GM12878 (cell line): ENCODE results near the gene SYPL2. TPM values are rescaled to one million over a fixed set of nuclear protein-coding genes. Genes with fewer than 3 reads are reported as not detected.

Source experiments
- CBX3 ChIP-seq: fragments of 200-600 bp; sonication (generic); IDR thresholded peaks from 2 replicates; pipeline ENCODE4 v1.6.1; 2016; ENCODE audit warnings: low read depth, borderline replicate concordance
- FOXK2 ChIP-seq: fragments of 450-650 bp; IDR thresholded peaks from 2 replicates; pipeline ENCODE4 v1.6.1; 2017; ENCODE audit warnings: mild to moderate bottlenecking, moderate library complexity
- NR2C1 ChIP-seq: fragments of 450-650 bp; IDR thresholded peaks from 2 replicates; pipeline ENCODE4 v1.6.1; 2017; ENCODE audit warnings: antibody characterized with exemption, mild to moderate bottlenecking, moderate library complexity
- PAX5 ChIP-seq: IDR thresholded peaks from 2 replicates; pipeline ENCODE4 v1.6.1; 2011; ENCODE audit warnings: low read depth, low read length, borderline replicate concordance
- SPI1 ChIP-seq: IDR thresholded peaks from 2 replicates; pipeline ENCODE4 v1.6.1; 2011; ENCODE audit warnings: low read depth, mild to moderate bottlenecking, low read length, moderate library complexity, borderline replicate concordance; ENCODE audit not compliant: insufficient read depth
- ZNF207 ChIP-seq: fragments of 450-650 bp; IDR thresholded peaks from 2 replicates; pipeline ENCODE4 v1.6.1; 2014; ENCODE audit warnings: antibody characterized with exemption, mild to moderate bottlenecking, borderline replicate concordance
- ZNF384 ChIP-seq: IDR thresholded peaks from 2 replicates; pipeline ENCODE4 v1.6.1; 2012; ENCODE audit warnings: low read depth, mild to moderate bottlenecking, low read length, improper control_type of control experiment, borderline replicate concordance
- polyA plus RNA-seq, 11 experiments: library from polyadenylated mRNA; depleted of rRNA in 4 of 11; unstranded in 6 of 11; stranded (reverse) in 5 of 11; fragments of >200 nt; fragmentation: Nextera tagmentation in 4 of 11; fragmentation: Illumina TruSeq in 1 of 11; extraction: Ambion mirVana in 4 of 11; extraction: Trizol in 1 of 11; gene quantifications; 1 replicate in 1 of 11; 2 replicates in 10 of 11; pipeline versions ENCODE4 v1.2.1 to v1.2.3, GENCODE V29; 2011 to 2016; ENCODE audit warnings: inconsistent platforms in 2 of 11, missing spikeins in 2 of 11, low read depth in 1 of 11
- total RNA-seq, 4 experiments: library from RNA; depleted of rRNA in 3 of 4; stranded (reverse); fragments of >200 nt in 3 of 4; fragmentation: Illumina TruSeq in 1 of 4; extraction: Trizol in 1 of 4; gene quantifications; 2 replicates each; pipeline versions ENCODE4 v1.2.1 to v1.2.3, GENCODE V29; 2013 to 2021
- TF ChIP-seq, protein P1 (sequence below): fragments of 450-650 bp; IDR thresholded peaks from 2 replicates; pipeline ENCODE4 v1.6.1; 2014; ENCODE audit warnings: mild to moderate bottlenecking
- TF ChIP-seq, protein P2 (sequence below): fragments of 450-650 bp; formaldehyde crosslinking; IDR thresholded peaks from 2 replicates; pipeline ENCODE4 v1.5.0; 2022; ENCODE audit warnings: mild to moderate bottlenecking, missing genetic modification characterization
- TF ChIP-seq, protein P3 (sequence below): IDR thresholded peaks from 2 replicates; pipeline ENCODE4 v1.6.1; 2012; ENCODE audit warnings: low read depth, low read length, improper control_type of control experiment

Gene SYPL2
- total and polyA plus RNA-seq, 10 of the 15 experiments (the other 5 are each of a cell fraction or from before 2014, with no cell fraction given), result 0.04 to 0.11 (median 0.06) TPM; not detected in 3

DNA sequence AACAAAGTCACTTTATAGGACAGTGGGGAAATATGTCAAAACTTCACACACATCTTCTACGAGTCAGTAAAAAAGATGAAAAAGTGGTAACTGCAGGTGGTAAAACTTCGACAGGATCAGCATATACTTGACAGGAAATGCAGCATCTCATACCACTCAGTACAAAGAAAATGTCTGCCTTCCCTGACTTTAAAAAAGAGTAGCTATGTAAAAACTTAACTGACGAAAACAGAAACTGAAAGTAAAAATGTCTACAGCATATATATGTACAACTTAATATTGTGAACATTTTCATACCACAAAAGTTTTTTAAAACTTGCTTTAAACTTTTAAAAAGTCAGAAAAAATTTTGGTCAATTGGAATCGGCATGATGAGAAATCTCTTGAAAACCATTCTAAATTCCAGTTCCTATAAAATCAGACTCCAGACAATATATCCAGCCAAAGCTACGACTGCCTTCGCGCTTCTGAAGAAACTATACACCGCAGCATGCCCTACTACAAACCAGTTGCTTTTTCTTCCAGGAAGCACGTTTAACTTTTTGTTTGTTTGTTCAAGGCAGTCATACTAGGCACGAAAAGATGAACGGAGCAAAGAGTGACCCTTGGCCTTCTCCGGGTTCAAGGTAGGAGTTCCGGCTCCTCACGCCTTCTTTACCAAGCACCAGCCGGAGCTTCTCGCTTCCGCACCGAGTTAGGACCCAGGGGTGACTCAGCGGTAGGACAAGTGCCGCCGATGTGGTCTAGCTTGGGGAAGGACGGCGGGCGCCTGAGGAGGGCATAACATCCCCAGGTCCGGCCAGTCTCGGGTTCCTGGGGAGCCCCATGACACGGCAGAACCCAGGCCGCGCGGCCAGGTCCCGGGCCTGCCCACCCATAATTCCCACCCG, 40.7 kb upstream of the SYPL2 start (continued):
- TF ChIP-seq, protein P1, sequence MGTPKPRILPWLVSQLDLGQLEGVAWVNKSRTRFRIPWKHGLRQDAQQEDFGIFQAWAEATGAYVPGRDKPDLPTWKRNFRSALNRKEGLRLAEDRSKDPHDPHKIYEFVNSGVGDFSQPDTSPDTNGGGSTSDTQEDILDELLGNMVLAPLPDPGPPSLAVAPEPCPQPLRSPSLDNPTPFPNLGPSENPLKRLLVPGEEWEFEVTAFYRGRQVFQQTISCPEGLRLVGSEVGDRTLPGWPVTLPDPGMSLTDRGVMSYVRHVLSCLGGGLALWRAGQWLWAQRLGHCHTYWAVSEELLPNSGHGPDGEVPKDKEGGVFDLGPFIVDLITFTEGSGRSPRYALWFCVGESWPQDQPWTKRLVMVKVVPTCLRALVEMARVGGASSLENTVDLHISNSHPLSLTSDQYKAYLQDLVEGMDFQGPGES, result no peak
- TF ChIP-seq ZNF384, result no peak
- TF ChIP-seq NR2C1, result peak; percentile 66
- peak; percentile 13; the same call in 1 of the 2 replicates for TF ChIP-seq SPI1
- TF ChIP-seq CBX3, result no peak
- TF ChIP-seq, protein P2, sequence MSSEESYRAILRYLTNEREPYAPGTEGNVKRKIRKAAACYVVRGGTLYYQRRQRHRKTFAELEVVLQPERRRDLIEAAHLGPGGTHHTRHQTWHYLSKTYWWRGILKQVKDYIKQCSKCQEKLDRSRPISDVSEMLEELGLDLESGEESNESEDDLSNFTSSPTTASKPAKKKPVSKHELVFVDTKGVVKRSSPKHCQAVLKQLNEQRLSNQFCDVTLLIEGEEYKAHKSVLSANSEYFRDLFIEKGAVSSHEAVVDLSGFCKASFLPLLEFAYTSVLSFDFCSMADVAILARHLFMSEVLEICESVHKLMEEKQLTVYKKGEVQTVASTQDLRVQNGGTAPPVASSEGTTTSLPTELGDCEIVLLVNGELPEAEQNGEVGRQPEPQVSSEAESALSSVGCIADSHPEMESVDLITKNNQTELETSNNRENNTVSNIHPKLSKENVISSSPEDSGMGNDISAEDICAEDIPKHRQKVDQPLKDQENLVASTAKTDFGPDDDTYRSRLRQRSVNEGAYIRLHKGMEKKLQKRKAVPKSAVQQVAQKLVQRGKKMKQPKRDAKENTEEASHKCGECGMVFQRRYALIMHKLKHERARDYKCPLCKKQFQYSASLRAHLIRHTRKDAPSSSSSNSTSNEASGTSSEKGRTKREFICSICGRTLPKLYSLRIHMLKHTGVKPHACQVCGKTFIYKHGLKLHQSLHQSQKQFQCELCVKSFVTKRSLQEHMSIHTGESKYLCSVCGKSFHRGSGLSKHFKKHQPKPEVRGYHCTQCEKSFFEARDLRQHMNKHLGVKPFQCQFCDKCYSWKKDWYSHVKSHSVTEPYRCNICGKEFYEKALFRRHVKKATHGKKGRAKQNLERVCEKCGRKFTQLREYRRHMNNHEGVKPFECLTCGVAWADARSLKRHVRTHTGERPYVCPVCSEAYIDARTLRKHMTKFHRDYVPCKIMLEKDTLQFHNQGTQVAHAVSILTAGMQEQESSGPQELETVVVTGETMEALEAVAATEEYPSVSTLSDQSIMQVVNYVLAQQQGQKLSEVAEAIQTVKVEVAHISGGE, result 0 out of 2 replicates have a peak, but pooled peaks have one; percentile 52
- TF ChIP-seq PAX5, result 0 out of 2 replicates have a peak, but pooled peaks have one; percentile 2
- TF ChIP-seq ZNF207, result 0 out of 2 replicates have a peak, but pooled peaks have one; percentile 63
- TF ChIP-seq, protein P3, sequence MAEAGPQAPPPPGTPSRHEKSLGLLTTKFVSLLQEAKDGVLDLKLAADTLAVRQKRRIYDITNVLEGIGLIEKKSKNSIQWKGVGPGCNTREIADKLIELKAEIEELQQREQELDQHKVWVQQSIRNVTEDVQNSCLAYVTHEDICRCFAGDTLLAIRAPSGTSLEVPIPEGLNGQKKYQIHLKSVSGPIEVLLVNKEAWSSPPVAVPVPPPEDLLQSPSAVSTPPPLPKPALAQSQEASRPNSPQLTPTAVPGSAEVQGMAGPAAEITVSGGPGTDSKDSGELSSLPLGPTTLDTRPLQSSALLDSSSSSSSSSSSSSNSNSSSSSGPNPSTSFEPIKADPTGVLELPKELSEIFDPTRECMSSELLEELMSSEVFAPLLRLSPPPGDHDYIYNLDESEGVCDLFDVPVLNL, result no peak
- no peak for TF ChIP-seq FOXK2
- TF ChIP-seq, all 136 proteins: peak for 13
